ENCODE measurements around the gene GPR87.

DNA sequence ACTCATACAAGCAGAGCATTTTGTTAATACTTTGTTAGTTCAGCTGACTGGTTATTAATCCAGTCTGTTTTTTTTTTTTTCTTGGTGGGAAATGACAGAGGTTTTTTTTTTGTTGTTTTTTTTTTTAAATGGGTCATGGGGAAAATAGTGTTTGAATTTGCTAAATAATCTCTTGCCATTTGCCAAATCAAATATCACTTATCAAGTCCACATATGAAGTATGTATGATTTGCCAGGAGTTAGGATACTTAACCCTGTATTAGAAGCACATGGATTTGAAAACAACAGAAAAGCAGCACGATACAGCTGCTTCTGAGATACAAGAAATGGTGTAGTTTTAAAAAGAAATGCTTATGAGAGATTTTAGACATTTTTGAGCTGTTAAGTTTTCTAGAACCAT, 59.9 kb downstream of the GPR87 start:
- TF ChIP-seq CTCF (IDR thresholded peaks at IDR 0.05; ENCODE audit: poor library complexity) (no peak), EZH2 (IDR thresholded peaks at IDR 0.05; ENCODE audit: borderline replicate concordance) (no peak), EZH2phosphoT487 (IDR thresholded peaks at IDR 0.05; ENCODE audit: low read depth, severe bottlenecking, unreplicated experiment) (no peak)
